ENCODE results near the gene WWOX.

The WWOX gene

GRCh38 chr16:78230832-78231231 lies 131.4 kb downstream of the WWOX start:
- no peak for DNase-seq

- DNase-seq: peak; percentile 74 to 85 (median 83)
These were observed 135.8 kb downstream of the WWOX start for GRCh38 chr16:78235168-78235800.

GRCh38 chr16:78235876-78236275 lies 136.4 kb downstream of the WWOX start:
- DNase-seq: no peak

GRCh38 chr16:78237841-78238240 lies 138.4 kb downstream of the WWOX start:
- DNase-seq: no peak

GRCh38 chr16:78240459-78241222 lies 141.2 kb downstream of the WWOX start:
- no peak for DNase-seq

GRCh38 chr16:78242239-78242630 lies 142.8 kb downstream of the WWOX start:
- DNase-seq: no peak

- DNase-seq: no peak
These were observed 144.9 kb downstream of the WWOX start for GRCh38 chr16:78244131-78244895.

GRCh38 chr16:78246559-78246958 lies 147.1 kb downstream of the WWOX start:
- peak in 2 of 4 experiments; percentile 8 to 9 for DNase-seq

GRCh38 chr16:78249056-78249455 lies 149.6 kb downstream of the WWOX start:
- no peak for DNase-seq

- DNase-seq: no peak
These were observed 150.4 kb downstream of the WWOX start for GRCh38 chr16:78249832-78250231.

- no peak for DNase-seq
These were observed 151.7 kb downstream of the WWOX start for GRCh38 chr16:78251115-78251514.

GRCh38 chr16:78252757-78253156 lies 153.3 kb downstream of the WWOX start:
- DNase-seq: no peak

- no peak for DNase-seq
These were observed 155.4 kb downstream of the WWOX start for GRCh38 chr16:78254841-78255240.

- no peak for DNase-seq
These were observed 157.4 kb downstream of the WWOX start for GRCh38 chr16:78256686-78257375.

GRCh38 chr16:78257376-78257728 lies 157.9 kb downstream of the WWOX start:
- no peak for DNase-seq

GRCh38 chr16:78258375-78259065 lies 159.1 kb downstream of the WWOX start:
- no peak for DNase-seq

GRCh38 chr16:78259873-78260272 lies 160.4 kb downstream of the WWOX start:
- DNase-seq: no peak

GRCh38 chr16:78264642-78265041 lies 165.2 kb downstream of the WWOX start:
- DNase-seq: no peak

GRCh38 chr16:78269256-78269655 lies 169.8 kb downstream of the WWOX start:
- no peak for DNase-seq

- no peak for DNase-seq
These were observed 172.5 kb downstream of the WWOX start for GRCh38 chr16:78271981-78272380.

GRCh38 chr16:78274771-78275170 lies 175.3 kb downstream of the WWOX start:
- no peak for DNase-seq

- no peak for DNase-seq
These were observed 176.0 kb downstream of the WWOX start for GRCh38 chr16:78275420-78275819.
